Measurements from ENCODE around the gene NKD2. TPM values are rescaled to one million over a fixed set of nuclear protein-coding genes. Genes with fewer than 3 reads are reported as not detected.

NKD2 gene
- total and polyA plus RNA-seq, 9 of the 15 experiments (the other 6 are each of a cell fraction or from before 2014, with no cell fraction given) = 0.09 to 0.64 (median 0.27) TPM; not detected in 5

GRCh38 chr5:1039210-1039548 is 30.6 kb downstream of the NKD2 start:
- intact Hi-C loops (cut with micrococcal nuclease) = no loop called here
- 39% methylated on average over 16 of the region's 16 CpGs for WGBS (ENCODE audit: insufficient coverage, low coverage, missing lambda C conversion rate)
- Histone ChIP-seq H3K27me3 (ENCODE audit: control insufficient read depth in 2 of 2, insufficient read depth in 2 of 2, low read length in 2 of 2) (peaks cover 5 to 36% of the 10 kb centered on the region in 2 experiments; a peak in 4 of 5 replicates), H3K4me3 (no peak overlapping the region), H4K20me1 (replicated peaks; ENCODE audit: control insufficient read depth, insufficient read depth, low read length) (no peaks in the 10 kb centered on the region), H3K4me1 (replicated peaks in 1 of 2; ENCODE audit: control insufficient read depth in 2 of 2, insufficient read depth in 2 of 2, low read length in 2 of 2) (peaks cover 0 to 20% of the 10 kb centered on the region in 2 experiments; a peak in 1 of 5 replicates), H3K36me3 (ENCODE audit: control insufficient read depth, insufficient read depth, low read length) (no peaks in the 10 kb centered on the region), H2AFZ (ENCODE audit: low read depth, low read length) (no peak overlapping the region), H3K9ac (ENCODE audit: insufficient read depth in 1 of 2, low read depth in 2 of 2, low read length in 2 of 2) (no peak overlapping the region), H3K79me2 (ENCODE audit: control insufficient read depth, insufficient read depth, low read length) (no peaks in the 10 kb centered on the region), H3K4me2 (ENCODE audit: insufficient read depth, low read length) (no peak overlapping the region), H3K9me3 (replicated peaks; ENCODE audit: control insufficient read depth, insufficient read depth, low read depth, low read length) (no peaks in the 10 kb centered on the region; the same call in 1 of the 2 replicates), H3K27ac (ENCODE audit: extremely low read depth, low read depth, low read length) (no peak overlapping the region), H3K9me1 (ENCODE audit: control insufficient read depth, insufficient read depth, low read length) (no peaks in the 10 kb centered on the region)
- no TSS peak for BruUV-seq (replicated peaks)
- no peak for DNase-seq (ENCODE audit: extremely low read depth in 1 of 4, low spot score in 3 of 4)
- ChIA-PET CTCF (ENCODE audit: low intra/inter-chr PET ratio) (no interaction called here), POLR2A (no interaction called here)
- in situ Hi-C loops (cut with MboI) = no loop called here
- FAIRE-seq = no peak
- TF ChIP-seq YY1 (IDR thresholded peaks at IDR 0.05; ENCODE audit: borderline replicate concordance in 1 of 3, control insufficient read depth in 1 of 3, extremely low read depth in 1 of 3, insufficient read depth in 3 of 3, insufficient read length in 1 of 3, insufficient replicate concordance in 2 of 3, low read depth in 1 of 3, low read length in 2 of 3) (no peak), MXD1 (CRISPR knock-in tag; IDR thresholded peaks at IDR 0.05; ENCODE audit: borderline replicate concordance, poor library complexity, severe bottlenecking) (no peak), ZNF134 (CRISPR knock-in tag; conservative IDR thresholded peaks at IDR 0.05) (no peak), ZNF253 (CRISPR knock-in tag; conservative IDR thresholded peaks at IDR 0.05) (no peak), RBM15 (IDR thresholded peaks at IDR 0.05; ENCODE audit: insufficient read depth, low read length) (no peak), HMG20A (CRISPR knock-in tag; conservative IDR thresholded peaks at IDR 0.05) (no peak), SNIP1 (IDR thresholded peaks at IDR 0.05; ENCODE audit: low read depth) (no peak)
- no peak for ATAC-seq

All from K562 (cell line).